Measurements from ENCODE around the gene GNG12.

The GNG12 gene

DNA sequence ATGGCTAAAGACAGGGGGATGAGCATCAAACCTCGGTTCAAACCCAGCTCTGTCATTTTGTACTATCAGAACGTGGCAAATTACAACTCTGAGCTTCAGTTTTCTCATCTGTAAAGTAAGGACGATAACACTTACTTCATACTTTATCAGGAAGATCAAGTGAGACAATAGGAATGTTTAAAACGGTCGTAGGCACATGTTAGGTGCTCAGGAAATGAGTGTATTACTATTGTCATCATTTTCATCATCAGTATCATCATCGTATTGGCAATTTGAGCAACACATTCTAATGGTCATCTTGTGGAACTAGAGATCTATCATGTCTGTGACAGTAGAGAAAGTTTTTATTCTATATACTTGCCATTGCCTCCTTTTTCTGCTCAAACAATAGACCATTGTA lies 170.4 kb downstream of the GNG12 start:
- no peak for TF ChIP-seq CTCF (IDR thresholded peaks at IDR 0.05)

DNA sequence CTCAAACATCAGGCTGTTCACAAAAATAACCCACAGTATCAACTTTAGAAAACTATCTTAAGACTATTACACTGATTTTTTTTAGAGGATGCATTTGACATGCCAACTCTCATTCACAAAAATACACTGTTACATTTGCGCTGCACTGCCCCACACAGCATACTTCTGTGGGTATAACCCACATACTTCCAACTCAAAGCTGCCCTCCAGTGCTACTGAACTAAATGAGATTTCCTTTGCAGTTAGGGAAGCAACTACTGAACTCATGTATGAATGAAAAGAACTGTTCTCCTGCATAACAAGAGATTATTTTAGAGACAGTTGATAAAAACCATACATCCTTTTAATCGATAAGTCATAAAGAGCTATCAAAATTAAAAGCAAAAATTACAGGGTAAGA lies 174.0 kb downstream of the GNG12 start:
- no peak for TF ChIP-seq CTCF (IDR thresholded peaks at IDR 0.05)

GRCh38 chr1:67655581-67655980 lies 177.7 kb downstream of the GNG12 start:
- no peak for TF ChIP-seq CTCF (IDR thresholded peaks at IDR 0.05)

DNA sequence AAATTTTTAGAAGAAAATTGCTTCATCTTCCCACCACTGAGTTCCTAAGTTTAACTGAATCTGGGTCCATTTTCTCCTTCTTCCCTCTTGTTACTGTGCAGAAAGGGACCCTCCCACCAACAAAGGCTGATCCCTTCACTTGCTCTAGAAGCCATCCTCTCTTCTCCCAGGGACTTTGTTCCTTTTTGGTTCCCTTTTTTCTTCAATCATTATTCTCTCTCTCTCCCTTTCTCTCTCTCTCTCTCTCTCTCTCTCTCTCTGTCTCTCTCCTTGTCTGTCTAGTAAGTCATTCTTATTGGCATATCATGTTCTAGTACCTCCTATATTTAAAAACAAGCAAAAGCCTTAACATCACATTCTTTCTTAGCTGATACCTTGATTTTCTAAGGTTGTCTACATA lies 180.0 kb downstream of the GNG12 start:
- TF ChIP-seq CTCF (IDR thresholded peaks at IDR 0.05): no peak

DNA sequence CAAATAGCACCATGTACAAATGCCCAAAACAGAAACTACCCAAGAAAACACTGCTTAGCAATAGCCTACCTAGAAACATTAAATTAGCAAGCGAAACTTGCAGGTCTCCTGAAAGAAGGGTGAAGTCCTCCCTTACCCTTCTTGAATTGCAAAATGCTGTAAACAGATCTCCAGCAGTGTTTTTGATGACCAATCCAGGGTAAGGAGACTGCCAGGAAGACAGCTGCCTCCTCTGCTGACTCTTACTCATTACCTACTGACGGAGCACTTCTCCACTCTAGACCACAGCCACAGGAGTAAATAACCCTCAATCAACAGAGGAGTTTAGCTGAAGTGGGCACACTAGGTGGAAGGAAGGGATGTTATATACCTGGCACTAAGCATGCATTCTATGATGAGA lies 180.5 kb downstream of the GNG12 start:
- no peak for TF ChIP-seq CTCF (IDR thresholded peaks at IDR 0.05)
